SH-SY5Y (cell line): ENCODE measurements around the gene AOPEP.

Source experiments
- GATA2 ChIP-seq: IDR thresholded peaks from 2 replicates; pipeline ENCODE4 v1.6.1; 2011; ENCODE audit warnings: mild to moderate bottlenecking, low read depth, low read length
- GATA3 ChIP-seq: IDR thresholded peaks from 2 replicates; pipeline ENCODE4 v1.6.1; 2011; ENCODE audit warnings: low read depth, mild to moderate bottlenecking, low read length, moderate library complexity

DNA sequence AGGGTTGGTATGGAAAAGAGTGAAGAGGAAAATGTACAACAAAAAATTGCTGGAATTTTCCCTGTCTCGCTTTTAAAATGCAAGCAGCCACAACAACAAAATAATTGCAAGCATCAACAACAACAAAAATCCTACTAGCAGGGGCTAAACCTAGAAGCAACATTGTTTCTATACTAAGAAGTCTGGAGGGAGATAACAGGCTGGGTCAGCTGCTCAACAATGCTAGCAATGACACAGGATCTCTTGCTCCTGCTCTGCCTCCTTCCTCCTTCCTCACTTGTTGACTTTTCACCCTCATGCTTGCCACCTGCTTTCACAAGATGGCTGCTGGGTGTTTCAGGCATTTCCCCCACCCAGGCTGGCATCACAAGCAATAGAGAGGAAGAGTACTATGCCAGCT lies 7.6 kb upstream of the AOPEP start:
- TF ChIP-seq GATA2: no peak
- no peak for TF ChIP-seq GATA3
